ENCODE measurements around the gene NSD2.
"Not testable (repeated sequence)": the region's sequence is repeated elsewhere in the genome, so short reads cannot be mapped to it uniquely, and the experiment has no call there.

Gene NSD2

GRCh38 chr4:1985780-1986577, 114.8 kb downstream of the NSD2 start:
- DNase-seq (ENCODE audit: low read depth): no peak

GRCh38 chr4:1986578-1987210, 115.5 kb downstream of the NSD2 start:
- DNase-seq (ENCODE audit: low read depth): no peak

GRCh38 chr4:1987296-1987695, 116.1 kb downstream of the NSD2 start:
- DNase-seq (ENCODE audit: low read depth): no peak

- no peak for DNase-seq (ENCODE audit: low read depth)
These were observed 116.6 kb downstream of the NSD2 start for GRCh38 chr4:1987721-1988326.

- no peak for DNase-seq (ENCODE audit: low read depth)
These were observed 117.1 kb downstream of the NSD2 start for GRCh38 chr4:1988327-1988724.

GRCh38 chr4:1989533-1990347, 118.5 kb downstream of the NSD2 start:
- no peak for DNase-seq (ENCODE audit: low read depth)

GRCh38 chr4:1990348-1990645, 119.1 kb downstream of the NSD2 start:
- DNase-seq (ENCODE audit: low read depth): no peak

GRCh38 chr4:1990676-1991075, 119.5 kb downstream of the NSD2 start:
- no peak for DNase-seq (ENCODE audit: low read depth)

GRCh38 chr4:1991087-1991486, 119.9 kb downstream of the NSD2 start:
- no peak for DNase-seq (ENCODE audit: low read depth)

- no peak for DNase-seq (ENCODE audit: low read depth)
These were observed 120.6 kb downstream of the NSD2 start for GRCh38 chr4:1991596-1992434.

- DNase-seq (ENCODE audit: low read depth): no peak
These were observed 121.4 kb downstream of the NSD2 start for GRCh38 chr4:1992468-1993168.

- DNase-seq (ENCODE audit: low read depth): no peak
These were observed 122.0 kb downstream of the NSD2 start for GRCh38 chr4:1993169-1993516.

GRCh38 chr4:1993718-1994516, 122.7 kb downstream of the NSD2 start:
- not testable (repeated sequence) for DNase-seq (ENCODE audit: low read depth)

GRCh38 chr4:1994938-1995337, 123.7 kb downstream of the NSD2 start:
- no peak for DNase-seq (ENCODE audit: low read depth)

- DNase-seq (ENCODE audit: low read depth): no peak
These were observed 125.8 kb downstream of the NSD2 start for GRCh38 chr4:1996866-1997611.

- no peak for DNase-seq (ENCODE audit: low read depth)
These were observed 126.5 kb downstream of the NSD2 start for GRCh38 chr4:1997712-1998111.

- DNase-seq (ENCODE audit: low read depth): no peak
These were observed 127.1 kb downstream of the NSD2 start for GRCh38 chr4:1998296-1998695.

GRCh38 chr4:1999308-1999707, 128.1 kb downstream of the NSD2 start:
- not testable (repeated sequence) for DNase-seq (ENCODE audit: low read depth)

- not testable (repeated sequence) for DNase-seq (ENCODE audit: low read depth)
These were observed 132.2 kb downstream of the NSD2 start for GRCh38 chr4:2003361-2003760.

GRCh38 chr4:2006367-2006766, 135.2 kb downstream of the NSD2 start:
- DNase-seq (ENCODE audit: low read depth): no peak

Data from fibroblast of the conjunctiva (primary cell).